HG03457 (cell line): ENCODE measurements around the gene UBR1.
"Not testable (repeated sequence)": the region's sequence is repeated elsewhere in the genome, so short reads cannot be mapped to it uniquely, and the experiment has no call there.

Experiments
- ATAC-seq: cut with Tn5 transposase; IDR thresholded peaks from one replicate; pipeline ENCODE4 v1.9.1; 2021; ENCODE audit warnings: moderate number of reproducible peaks; ENCODE audit not compliant: unreplicated experiment

The UBR1 gene

DNA sequence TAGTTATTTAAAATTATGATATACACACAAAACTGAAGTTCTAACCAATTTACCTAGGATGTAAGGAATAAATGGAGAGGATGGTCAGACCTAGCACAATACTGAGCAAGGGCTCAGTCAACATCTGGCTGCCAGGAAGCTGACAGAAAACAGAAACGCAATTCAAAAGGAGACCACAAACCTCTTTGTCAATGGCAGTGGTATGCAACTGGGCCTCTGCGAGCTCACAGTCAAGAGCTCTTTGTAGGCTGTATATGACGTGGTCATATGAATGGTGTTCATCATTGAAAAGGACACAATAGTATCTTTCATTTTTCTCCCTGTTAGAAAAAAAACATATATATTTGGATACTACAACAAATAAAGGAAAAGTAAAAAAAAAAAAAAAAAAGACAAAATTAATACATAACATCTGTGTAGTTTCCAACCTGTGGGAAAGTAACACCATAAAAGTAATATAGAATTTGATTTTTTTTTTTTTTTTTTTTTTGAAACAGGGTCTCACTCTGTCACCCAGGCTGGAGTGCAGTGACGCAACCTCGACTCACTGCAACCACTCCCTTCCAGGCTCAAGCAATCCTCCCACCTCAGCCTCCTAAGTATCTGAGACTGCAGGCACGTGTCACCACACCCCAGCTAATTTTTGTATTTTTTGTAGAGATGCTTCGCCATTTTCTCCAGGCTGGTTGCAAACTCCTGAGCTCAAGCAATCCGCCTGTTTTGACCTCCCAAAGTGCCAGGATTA lies 37.9 kb downstream of the UBR1 start:
- no peak for ATAC-seq

DNA sequence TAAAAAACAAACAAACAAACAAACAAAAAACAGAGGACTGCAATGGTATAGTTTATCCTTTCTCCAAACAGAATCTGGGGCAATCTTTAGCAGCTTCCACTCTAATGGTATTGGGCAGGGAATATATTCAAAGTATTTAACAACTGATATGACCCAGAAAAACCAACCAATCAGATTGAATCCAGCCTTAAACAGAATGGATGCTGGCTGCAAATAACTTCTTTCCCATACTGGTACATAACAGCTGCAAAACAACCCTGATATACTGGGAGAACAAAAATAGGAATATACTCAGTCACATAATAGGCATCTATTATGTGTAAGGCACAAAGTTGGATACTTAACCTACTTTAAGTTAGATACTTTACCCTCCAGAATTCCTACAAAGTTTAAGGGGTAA lies 49.1 kb downstream of the UBR1 start:
- ATAC-seq, result no peak

GRCh38 chr15:43052860-43053259 lies 53.0 kb downstream of the UBR1 start:
- no peak for ATAC-seq

- ATAC-seq, result no peak
Observed at GRCh38 chr15:43048935-43049334, 56.9 kb downstream of the UBR1 start.

GRCh38 chr15:43046484-43046883 lies 59.4 kb downstream of the UBR1 start:
- ATAC-seq, result no peak

DNA sequence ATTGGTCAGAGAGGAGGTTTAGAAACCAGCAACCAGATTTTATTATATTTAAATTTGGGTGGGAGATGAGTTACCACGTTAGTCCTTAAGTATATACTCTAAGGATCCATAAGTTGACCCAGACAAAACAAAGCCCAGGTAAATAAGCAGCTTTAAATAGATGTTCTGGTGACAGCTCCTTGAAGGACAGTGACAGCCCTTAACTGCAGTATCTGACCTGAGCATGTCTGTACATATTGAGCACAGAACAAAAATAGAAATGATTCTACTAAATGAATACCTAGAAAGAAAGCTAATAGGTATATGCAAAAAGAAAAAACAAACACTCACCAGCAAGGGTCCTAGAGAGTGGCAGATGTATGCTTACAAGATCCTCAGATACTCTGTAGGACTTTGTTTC lies 63.0 kb downstream of the UBR1 start:
- no peak for ATAC-seq

DNA sequence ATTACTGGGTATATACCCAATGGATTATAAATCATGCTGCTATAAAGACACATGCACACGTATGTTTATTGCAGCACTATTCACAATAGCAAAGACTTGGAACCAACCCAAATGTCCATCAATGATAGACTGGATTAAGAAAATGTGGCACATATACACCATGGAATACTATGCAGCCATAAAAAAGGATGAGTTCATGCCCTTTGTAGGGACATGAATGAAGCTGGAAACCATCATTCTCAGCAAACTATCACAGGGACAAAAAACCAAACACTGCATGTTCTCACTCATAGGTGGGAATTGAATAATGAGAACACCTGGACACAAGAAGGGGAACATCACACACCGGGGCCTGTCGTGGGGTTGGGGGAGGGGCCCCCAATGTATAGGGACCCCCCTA lies 64.8 kb downstream of the UBR1 start:
- ATAC-seq, result not testable (repeated sequence)

DNA sequence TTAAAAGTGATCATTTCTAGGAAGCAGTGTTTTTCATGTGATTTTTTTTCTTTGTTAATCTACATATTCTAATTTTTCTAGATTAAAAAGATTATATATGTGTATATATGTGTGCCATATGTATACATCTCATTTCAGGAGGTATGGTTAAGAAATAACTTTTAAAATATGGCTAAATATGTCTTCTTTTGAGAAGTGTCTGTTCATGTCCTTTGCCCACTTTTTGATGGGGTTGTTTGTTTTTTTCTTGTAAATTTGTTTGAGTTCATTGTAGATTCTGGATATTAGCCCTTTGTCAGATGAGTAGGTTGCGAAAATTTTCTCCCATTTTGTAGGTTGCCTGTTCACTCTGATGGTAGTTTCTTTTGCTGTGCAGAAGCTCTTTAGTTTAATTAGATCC lies 70.6 kb downstream of the UBR1 start:
- ATAC-seq, result not testable (repeated sequence)

DNA sequence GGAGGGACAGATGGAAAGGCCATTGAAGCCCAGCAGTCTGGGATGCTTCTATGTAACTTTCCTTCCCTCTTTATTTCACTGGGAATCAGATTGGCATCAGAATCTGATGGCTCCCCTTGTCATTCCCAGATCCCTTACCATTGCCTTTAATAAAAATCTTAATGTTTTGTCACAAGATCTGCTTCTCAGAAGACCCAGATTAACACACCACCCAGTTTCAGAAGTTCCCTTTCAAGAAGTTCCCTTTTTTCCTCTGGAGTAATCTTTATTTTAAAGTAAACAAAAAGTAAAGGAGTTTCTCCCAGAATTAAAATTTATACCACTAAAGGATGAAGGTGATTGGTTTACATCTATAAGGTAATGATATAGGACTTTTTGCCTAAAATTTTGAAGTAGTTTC lies 76.4 kb downstream of the UBR1 start:
- ATAC-seq, result no peak

DNA sequence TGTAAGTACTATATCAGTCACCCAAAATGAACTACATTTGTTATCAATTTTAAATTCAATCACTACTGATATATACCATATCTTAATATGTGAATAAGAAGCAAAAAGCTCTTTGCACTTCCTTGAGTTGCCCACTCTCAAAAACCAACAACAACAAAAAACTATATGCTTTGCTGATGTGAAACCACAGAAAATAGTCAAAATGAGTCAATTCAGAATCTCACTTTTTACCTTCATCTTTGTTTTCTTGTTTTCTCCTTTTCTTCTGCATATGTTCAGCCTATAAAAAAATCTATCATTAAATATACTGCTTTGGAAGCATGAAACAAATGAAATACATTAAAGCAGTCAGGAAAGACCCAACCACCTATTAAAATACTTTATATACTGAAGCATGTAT lies 80.7 kb downstream of the UBR1 start:
- no peak for ATAC-seq

DNA sequence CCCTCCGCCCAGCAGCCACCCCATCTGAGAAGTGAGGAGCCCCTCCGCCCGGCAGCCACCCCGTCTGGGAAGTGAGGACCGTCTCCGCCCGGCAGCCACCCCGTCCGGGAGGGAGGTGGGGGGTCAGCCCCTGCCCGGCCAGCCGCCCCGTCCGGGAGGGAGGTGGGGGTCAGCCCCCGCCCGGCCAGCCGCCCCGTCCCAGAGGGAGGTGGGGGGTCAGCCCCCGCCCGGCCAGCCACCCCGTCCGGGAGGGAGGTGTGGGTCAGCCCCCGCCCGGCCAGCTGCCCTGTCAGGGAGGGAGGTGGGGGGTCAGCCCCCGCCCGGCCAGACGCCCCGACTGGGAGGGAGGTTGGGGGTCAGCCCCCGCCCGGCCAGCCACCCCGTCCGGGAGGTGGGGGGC lies 91.2 kb downstream of the UBR1 start:
- not testable (repeated sequence) for ATAC-seq

- ATAC-seq, result no peak
Observed at GRCh38 chr15:43009206-43009605, 96.6 kb downstream of the UBR1 start.

- ATAC-seq, result no peak
Observed at GRCh38 chr15:43008150-43008549, 97.7 kb downstream of the UBR1 start.

DNA sequence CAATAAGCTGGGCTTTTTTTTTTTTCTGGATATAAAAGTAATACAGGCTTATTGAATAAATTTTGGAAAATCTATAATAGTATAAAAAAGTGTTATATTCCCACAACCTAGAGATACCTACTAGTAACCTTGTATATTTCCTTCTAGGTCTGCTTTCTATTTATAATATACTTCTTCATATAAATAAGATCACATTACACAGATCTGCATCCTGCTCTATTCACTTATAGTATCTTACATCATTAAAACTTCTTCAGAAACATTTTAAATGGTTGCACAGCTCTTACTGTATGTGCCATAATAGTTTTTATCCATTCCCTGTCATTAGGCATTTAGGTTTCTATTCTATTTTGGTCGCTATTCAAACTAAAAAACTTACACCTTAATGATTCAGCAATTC lies 98.3 kb downstream of the UBR1 start:
- no peak for ATAC-seq

- ATAC-seq, result no peak
Observed at GRCh38 chr15:43006991-43007390, 98.8 kb downstream of the UBR1 start.

GRCh38 chr15:43004886-43005595 lies 100.8 kb downstream of the UBR1 start:
- ATAC-seq, result not testable (repeated sequence)

GRCh38 chr15:42999201-42999779 lies 106.5 kb downstream of the UBR1 start:
- ATAC-seq, result no peak

DNA sequence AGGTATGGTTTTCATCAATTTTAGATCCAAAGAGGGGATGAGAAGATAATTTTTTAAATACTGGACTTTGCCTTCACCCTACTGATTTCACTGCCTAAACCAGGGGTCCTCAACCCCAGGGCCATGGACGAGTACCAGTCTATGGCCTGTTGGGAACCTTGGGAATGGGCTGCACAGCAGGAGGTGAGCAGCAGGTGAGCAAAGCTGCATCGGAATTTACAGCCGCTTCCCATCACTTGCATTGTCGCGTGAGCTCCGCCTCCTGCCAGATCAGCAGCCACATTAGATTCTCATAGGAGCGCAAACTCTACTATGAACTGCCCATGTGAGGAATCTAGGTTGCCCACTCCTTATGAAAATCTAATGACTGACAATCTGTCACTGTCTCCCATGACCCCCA lies 109.0 kb downstream of the UBR1 start:
- no peak for ATAC-seq

- no peak for ATAC-seq
Observed at GRCh38 chr15:42994546-42994945, 111.3 kb downstream of the UBR1 start.

DNA sequence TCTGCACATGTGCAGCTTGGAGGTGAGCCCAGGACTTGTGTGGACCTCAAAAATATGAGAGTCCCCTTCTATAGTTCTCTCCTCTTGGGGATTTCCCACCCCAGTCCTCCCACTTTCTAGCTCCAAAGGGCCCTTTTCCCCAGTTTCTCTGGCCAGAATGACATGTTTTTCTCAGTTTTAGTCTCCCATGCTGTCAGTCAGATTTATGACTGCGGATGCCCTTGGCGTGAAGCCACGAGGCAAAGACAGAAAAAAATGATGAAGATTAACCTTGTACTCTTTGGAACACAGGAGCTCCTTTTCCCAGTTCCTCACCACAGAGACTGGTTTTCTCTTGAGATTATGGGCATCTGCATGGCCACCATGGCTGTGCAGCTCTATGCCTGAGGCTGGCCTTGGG lies 113.2 kb downstream of the UBR1 start:
- ATAC-seq, result no peak

DNA sequence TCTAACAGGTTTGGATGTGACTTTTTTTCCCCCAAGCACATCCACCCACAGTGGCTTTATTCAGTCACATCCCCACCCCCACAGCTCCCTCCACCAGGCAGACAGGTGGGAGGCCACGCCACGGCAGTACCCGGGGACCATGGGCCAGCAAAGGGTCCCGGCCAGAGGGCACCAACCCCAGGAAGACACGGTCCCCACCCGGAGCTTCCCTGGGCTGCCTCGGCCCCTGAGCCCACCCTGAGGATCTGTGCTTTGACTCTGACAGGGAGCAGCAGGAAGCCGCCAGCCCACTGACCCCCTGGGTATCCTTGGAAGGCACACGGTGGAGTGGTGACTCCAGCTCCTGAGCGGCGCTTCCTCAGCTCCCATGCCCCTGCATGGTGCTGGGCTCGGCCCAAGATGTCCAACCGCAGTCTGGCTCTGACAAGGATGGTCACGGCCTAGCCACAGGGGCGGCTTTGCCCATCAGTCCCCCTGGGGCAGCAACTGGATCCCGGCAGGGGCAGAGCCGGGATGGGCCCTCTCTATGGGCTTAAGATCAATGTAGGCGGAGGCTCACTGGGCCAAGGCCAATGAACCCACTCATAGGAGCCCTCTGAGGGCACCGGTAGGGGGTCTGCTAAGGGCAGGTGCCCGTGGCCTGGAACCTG lies 119.0 kb downstream of the UBR1 start:
- ATAC-seq, result no peak
